Measurements from ENCODE around the gene BRD8.

Gene BRD8

GRCh38 chr5:138178516-138179276 is at the start of gene BRD8, which contains the start of gene KIF20A:
Gene BRD8 (minus strand): TSS chr5:138178630. CDS start chr5:138178614, 16 bp downstream.
Gene KIF20A (plus strand): TSS chr5:138179112. CDS start chr5:138179681, 569 bp downstream.
- no peak for TF ChIP-seq GATA3 (IDR thresholded peaks at IDR 0.05; ENCODE audit: low read depth, low read length)
- TF ChIP-seq GATA2 (IDR thresholded peaks at IDR 0.05; ENCODE audit: low read depth, low read length), result no peak

- TF ChIP-seq GATA3 (IDR thresholded peaks at IDR 0.05; ENCODE audit: low read depth, low read length), result no peak
- TF ChIP-seq GATA2 (IDR thresholded peaks at IDR 0.05; ENCODE audit: low read depth, low read length), result no peak
Observed at GRCh38 chr5:138226910-138227309, 48.5 kb upstream of the BRD8 start.

- TF ChIP-seq GATA3 (IDR thresholded peaks at IDR 0.05; ENCODE audit: low read depth, low read length) (no peak), GATA2 (IDR thresholded peaks at IDR 0.05; ENCODE audit: low read depth, low read length) (no peak)
Observed at GRCh38 chr5:138224712-138225111, 46.3 kb upstream of the BRD8 start.

GRCh38 chr5:138223532-138223931 is 45.1 kb upstream of the BRD8 start:
- no peak for TF ChIP-seq GATA3 (IDR thresholded peaks at IDR 0.05; ENCODE audit: low read depth, low read length)
- TF ChIP-seq GATA2 (IDR thresholded peaks at IDR 0.05; ENCODE audit: low read depth, low read length), result no peak

- TF ChIP-seq GATA2 (IDR thresholded peaks at IDR 0.05; ENCODE audit: low read depth, low read length) (no peak), GATA3 (IDR thresholded peaks at IDR 0.05; ENCODE audit: low read depth, low read length) (no peak)
Observed at GRCh38 chr5:138216799-138217198, 38.4 kb upstream of the BRD8 start.

- TF ChIP-seq GATA2 (IDR thresholded peaks at IDR 0.05; ENCODE audit: low read depth, low read length), result no peak
- no peak for TF ChIP-seq GATA3 (IDR thresholded peaks at IDR 0.05; ENCODE audit: low read depth, low read length)
Observed at GRCh38 chr5:138213161-138214029, 35.0 kb upstream of the BRD8 start, which contains the start of gene CDC23. Gene CDC23 (minus strand): TSS chr5:138213323. CDS start chr5:138213312, 11 bp downstream.

GRCh38 chr5:138212828-138213160 is 34.4 kb upstream of the BRD8 start:
- TF ChIP-seq GATA2 (IDR thresholded peaks at IDR 0.05; ENCODE audit: low read depth, low read length) (no peak), GATA3 (IDR thresholded peaks at IDR 0.05; ENCODE audit: low read depth, low read length) (no peak)

GRCh38 chr5:138210985-138211384 is 32.6 kb upstream of the BRD8 start:
- TF ChIP-seq GATA2 (IDR thresholded peaks at IDR 0.05; ENCODE audit: low read depth, low read length) (no peak), GATA3 (IDR thresholded peaks at IDR 0.05; ENCODE audit: low read depth, low read length) (no peak)

- TF ChIP-seq GATA3 (IDR thresholded peaks at IDR 0.05; ENCODE audit: low read depth, low read length), result no peak
Observed at GRCh38 chr5:138192826-138193225, 14.4 kb upstream of the BRD8 start.

GRCh38 chr5:138188626-138189025 is 10.2 kb upstream of the BRD8 start:
- no peak for TF ChIP-seq GATA3 (IDR thresholded peaks at IDR 0.05; ENCODE audit: low read depth, low read length)
- TF ChIP-seq GATA2 (IDR thresholded peaks at IDR 0.05; ENCODE audit: low read depth, low read length), result no peak

GRCh38 chr5:138186002-138186447 is 7.6 kb upstream of the BRD8 start:
- no peak for TF ChIP-seq GATA2 (IDR thresholded peaks at IDR 0.05; ENCODE audit: low read depth, low read length)
- TF ChIP-seq GATA3 (IDR thresholded peaks at IDR 0.05; ENCODE audit: low read depth, low read length), result no peak

GRCh38 chr5:138182808-138183207 is 4.4 kb upstream of the BRD8 start:
- no peak for TF ChIP-seq GATA2 (IDR thresholded peaks at IDR 0.05; ENCODE audit: low read depth, low read length)
- TF ChIP-seq GATA3 (IDR thresholded peaks at IDR 0.05; ENCODE audit: low read depth, low read length), result no peak

- TF ChIP-seq GATA2 (IDR thresholded peaks at IDR 0.05; ENCODE audit: low read depth, low read length) (no peak), GATA3 (IDR thresholded peaks at IDR 0.05; ENCODE audit: low read depth, low read length) (no peak)
Observed at GRCh38 chr5:138180841-138181240, 2.4 kb upstream of the BRD8 start.

- TF ChIP-seq GATA2 (IDR thresholded peaks at IDR 0.05; ENCODE audit: low read depth, low read length), result no peak
- TF ChIP-seq GATA3 (IDR thresholded peaks at IDR 0.05; ENCODE audit: low read depth, low read length), result no peak
Observed at GRCh38 chr5:138180183-138180782, 1.9 kb upstream of the BRD8 start.

Measured in SH-SY5Y (cell line).